Erythroblast (primary cell): ENCODE measurements around the gene FREM1.
"Not testable (repeated sequence)": the region's sequence is repeated elsewhere in the genome, so short reads cannot be mapped to it uniquely, and the experiment has no call there.

Experiments used
- DNase-seq, 2 experiments: peaks; one replicate each; lab custom pipeline; 2025; lab: John Stamatoyannopoulos, UW
- GATA1 ChIP-seq: IDR thresholded peaks from 2 replicates; pipeline ENCODE4 v1.6.1; 2011; ENCODE audit warnings: low read depth, mild to moderate bottlenecking, control low read depth, low read length, moderate library complexity
- POLR2A ChIP-seq: IDR thresholded peaks from 2 replicates; pipeline ENCODE4 v1.6.1; 2011; ENCODE audit warnings: mild to moderate bottlenecking, low read length

FREM1 gene

DNA sequence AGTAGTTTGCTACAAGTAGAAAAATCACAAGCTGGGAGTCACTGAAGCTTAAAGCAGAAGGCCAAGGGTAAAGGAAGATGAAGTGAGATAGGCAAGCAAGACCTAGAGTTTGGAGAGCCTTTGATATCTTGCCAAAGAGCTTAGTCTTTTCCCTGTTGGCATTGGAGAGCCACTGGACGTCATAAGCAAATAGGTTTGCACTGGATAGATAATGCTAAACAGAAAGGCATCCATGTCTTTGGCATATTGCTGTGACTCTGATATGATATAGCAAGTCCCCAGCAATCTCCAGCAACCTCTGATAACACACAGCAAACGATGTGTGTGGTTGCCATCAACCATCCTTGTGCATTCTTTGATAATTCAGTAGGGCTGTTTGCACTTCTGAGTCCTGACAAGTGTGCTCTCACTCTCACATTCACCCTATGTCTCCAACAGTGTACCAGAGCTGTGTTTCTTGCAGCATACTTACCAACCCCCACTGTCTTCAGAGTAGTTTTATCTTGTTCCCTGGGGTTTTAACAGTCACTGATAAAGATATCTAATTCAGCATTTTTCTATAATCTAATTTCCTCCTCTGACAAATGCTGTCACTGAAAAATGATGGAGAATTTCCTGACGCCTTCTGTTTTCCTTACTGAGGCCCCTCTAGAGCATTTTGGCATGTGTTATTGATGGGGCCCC, 16.9 kb upstream of the FREM1 start:
- peak; percentile 44 for TF ChIP-seq GATA1
- TF ChIP-seq POLR2A = no peak
- peak; percentile 70 to 94 for DNase-seq

GRCh38 chr9:14924230-14925219, 14.3 kb upstream of the FREM1 start:
- no peak for DNase-seq
- no peak for TF ChIP-seq GATA1
- TF ChIP-seq POLR2A = no peak

DNA sequence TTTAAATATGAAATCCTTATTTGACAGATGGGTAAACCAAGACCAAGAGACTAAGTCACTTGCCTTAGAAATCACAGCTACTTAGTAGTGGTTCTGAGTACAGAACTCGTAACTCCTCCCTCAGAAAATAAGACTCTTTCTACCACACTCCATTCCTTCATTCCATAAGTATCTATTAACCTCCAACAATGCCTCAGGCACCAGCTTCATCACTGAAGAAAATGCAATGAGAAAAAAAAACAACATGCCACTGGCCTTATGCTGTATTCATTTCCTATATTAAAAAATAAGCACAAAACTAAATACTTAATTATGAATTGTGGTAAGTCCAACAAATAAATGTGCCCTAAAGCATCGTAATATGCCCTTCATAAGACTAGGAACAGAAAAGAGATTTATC, 13.5 kb upstream of the FREM1 start:
- DNase-seq = no peak
- TF ChIP-seq GATA1 (no peak), POLR2A (no peak)

DNA sequence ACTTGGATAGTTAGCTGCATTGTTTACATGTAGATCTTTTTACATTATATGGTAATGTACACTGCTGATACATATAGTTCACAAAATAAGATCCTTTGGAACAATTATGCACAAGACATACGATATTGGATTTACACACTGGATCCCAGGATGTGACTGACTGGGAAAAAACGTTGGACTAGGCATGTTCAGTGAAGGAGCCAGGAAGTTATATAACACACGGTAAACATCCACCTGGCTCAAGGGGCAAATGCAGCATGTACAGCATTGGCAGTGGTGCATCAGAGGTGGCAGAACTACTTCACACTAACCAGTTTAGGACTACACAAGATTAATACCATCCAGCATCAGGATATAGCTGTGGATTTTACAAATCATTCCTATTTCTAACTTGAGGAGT, 10.6 kb upstream of the FREM1 start:
- not testable (repeated sequence) for DNase-seq

DNA sequence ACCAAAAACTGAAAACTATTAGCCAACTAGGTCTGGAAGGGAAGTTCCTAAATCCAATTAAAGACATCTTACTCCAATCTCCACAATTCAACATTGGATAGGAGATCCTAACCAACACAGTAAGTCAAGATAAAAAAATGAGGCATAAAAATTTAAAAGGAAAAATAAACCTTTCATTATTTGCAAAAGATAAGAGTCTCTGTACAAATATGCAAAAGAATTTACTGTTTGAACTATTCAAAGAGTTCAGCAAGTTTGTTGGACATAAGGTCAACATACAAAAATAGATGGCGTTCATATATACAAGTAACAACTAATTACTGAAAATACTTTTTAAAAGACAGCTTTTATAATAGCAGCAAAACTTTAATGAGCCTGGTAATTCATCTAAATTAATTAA, 3.1 kb upstream of the FREM1 start:
- DNase-seq = no peak
- no peak for TF ChIP-seq POLR2A
- no peak for TF ChIP-seq GATA1

DNA sequence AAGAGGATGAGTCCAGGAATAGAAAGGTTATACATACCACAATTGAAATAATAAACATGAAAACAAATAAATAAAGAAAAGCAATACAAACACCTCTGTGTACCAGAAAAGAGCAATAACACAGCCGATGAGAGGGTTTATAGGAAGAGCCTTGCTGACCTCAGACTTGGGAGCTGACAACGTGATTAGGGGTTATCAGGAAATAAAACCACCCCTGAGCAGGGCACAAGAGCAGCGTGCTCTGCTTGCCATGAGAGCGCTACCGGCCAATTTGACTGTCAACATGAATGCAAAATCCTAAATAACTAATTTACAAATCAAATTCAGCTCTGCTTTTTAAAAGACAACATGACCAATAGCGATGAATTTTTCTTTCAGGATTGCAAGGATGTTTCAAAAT, 2.6 kb upstream of the FREM1 start:
- DNase-seq = no peak
- no peak for TF ChIP-seq POLR2A
- TF ChIP-seq GATA1 = no peak

DNA sequence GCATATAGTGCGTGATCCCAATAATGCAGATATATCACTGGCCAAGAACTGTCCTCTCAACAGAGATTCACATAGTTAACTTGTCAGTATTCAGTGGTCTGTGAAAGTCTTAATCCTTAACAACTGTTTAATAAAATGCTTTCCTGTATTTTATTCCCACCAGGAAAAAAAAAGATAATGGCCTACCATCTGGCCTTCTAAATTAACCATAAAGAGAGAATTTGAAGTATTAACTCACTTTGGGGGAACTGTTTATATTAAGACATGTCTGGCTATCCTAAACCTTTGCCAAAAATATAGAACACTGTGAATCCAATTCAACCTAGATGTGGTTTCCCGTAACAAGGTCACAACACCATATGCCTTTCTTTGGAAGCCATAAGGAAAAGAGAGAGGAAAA, 818 bp upstream of the FREM1 start:
- DNase-seq = no peak
- TF ChIP-seq POLR2A = no peak
- TF ChIP-seq GATA1 = no peak

DNA sequence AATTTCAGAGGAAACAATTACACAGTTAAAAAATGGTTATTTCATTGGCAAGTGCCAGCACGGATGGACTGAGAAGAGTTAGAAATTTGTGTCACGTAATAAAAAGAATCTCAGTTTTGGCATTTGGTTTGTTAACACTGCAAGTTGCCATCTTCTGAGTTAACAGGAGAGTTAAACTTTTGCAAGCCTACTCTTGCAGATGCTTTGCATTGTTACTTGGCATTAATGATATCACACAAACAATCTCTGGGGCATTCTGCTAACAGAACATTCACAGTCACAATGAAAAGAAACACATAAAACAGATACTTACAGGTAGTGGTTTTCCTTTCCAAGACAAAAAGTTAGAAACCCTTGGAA, 647 bp downstream of the FREM1 start:
- TF ChIP-seq POLR2A (no peak), GATA1 (no peak)
- no peak for DNase-seq

GRCh38 chr9:14909181-14909580, 1.0 kb downstream of the FREM1 start:
- DNase-seq = no peak
- TF ChIP-seq POLR2A (no peak), GATA1 (no peak)

- TF ChIP-seq GATA1 = no peak
- no peak for TF ChIP-seq POLR2A
- DNase-seq = no peak
Observed at GRCh38 chr9:14908295-14909180, 1.7 kb downstream of the FREM1 start.

GRCh38 chr9:14907696-14908095, 2.5 kb downstream of the FREM1 start:
- TF ChIP-seq GATA1 (no peak), POLR2A (no peak)
- no peak for DNase-seq

DNA sequence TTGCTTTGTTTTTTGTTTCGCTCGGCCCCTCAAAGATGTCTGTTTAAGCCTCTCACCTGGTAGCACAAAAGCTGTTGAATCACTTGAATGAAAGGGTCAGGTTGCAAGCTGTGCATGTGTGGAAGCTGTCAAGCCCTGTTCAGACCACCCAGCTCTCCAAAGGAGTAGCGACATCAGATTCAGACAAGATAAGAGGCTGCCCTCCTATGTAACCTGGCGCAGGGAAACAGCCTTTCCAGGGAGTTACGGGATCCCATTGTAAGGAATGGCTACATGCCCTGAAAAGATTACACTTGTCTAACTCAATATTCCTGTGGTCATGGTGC, 2.9 kb downstream of the FREM1 start:
- TF ChIP-seq POLR2A (no peak), GATA1 (no peak)

GRCh38 chr9:14906644-14907359, 3.4 kb downstream of the FREM1 start:
- peak; percentile 52 to 86 for DNase-seq
- no peak for TF ChIP-seq POLR2A
- TF ChIP-seq GATA1 = no peak

More for the DNA sequence above, 2.9 kb downstream of the FREM1 start:
- DNase-seq = no peak
